HepG2 (cell line): Measurements from ENCODE around the gene MEPCE. TPM values are rescaled to one million over a fixed set of nuclear protein-coding genes. Genes with fewer than 3 reads are reported as not detected.
"Not testable (repeated sequence)": the region's sequence is repeated elsewhere in the genome, so short reads cannot be mapped to it uniquely, and the experiment has no call there.

Experiments used
- ATAC-seq: fragments of 200-7000 bp; cut with Tn5 transposase; 3 replicates; pipeline ENCODE4 v1.9.1; 2020; ENCODE audit warnings: mild to moderate bottlenecking, moderate library complexity
- BruUV-seq: library from RNA; stranded (reverse); fragments of 400-500 nt; replicated peaks from 2 replicates; lab custom pipeline; 2021; lab: Mats Ljungman, UMichigan
- CTCF ChIA-PET: fragments of 300-600 bp; formaldehyde crosslinking; extraction: SDS; loops from one replicate; lab custom pipeline; 2021; ENCODE audit warnings: low total read pairs, inconsistent platforms, low intra/inter-chr PET ratio; lab: Yijun Ruan, JAX
- POLR2A ChIA-PET: fragments of 350-600 bp; sonication (Branson Sonifier 250); formaldehyde crosslinking; loops from one replicate; lab custom pipeline; 2020; ENCODE audit warnings: antibody characterized with exemption, inconsistent platforms; lab: Yijun Ruan, JAX
- DNase-seq: peaks from one replicate; pipeline ENCODE4 v3.0.0-alpha.2; 2015; ENCODE audit warnings: low spot score
- FAIRE-seq: peaks from 3 replicates; lab custom pipeline; 2011; peaks lifted over from hg19 to GRCh38; lab: Jason Lieb, UNC
- H2AFZ ChIP-seq: one replicate; pipeline ENCODE4 v1.6.1; 2011; ENCODE audit warnings: low read length, inconsistent platforms
- H3K27ac ChIP-seq: fragments of 300-600 bp; 3 replicates; pipeline ENCODE4 v1.8.0; 2011; ENCODE audit warnings: mixed run types, mild to moderate bottlenecking, mixed read lengths, low read length, inconsistent platforms; ENCODE audit not compliant: insufficient read depth; ENCODE audit errors: extremely low read length
- H3K27me3 ChIP-seq, 2 experiments: fragments of 200-600 bp in 1 of 2; 2 replicates in 1 of 2; 3 replicates in 1 of 2; pipeline versions ENCODE4 v1.6.0 to v1.8.0; 2011; ENCODE audit warnings: low read length in 2 of 2, mild to moderate bottlenecking in 2 of 2, moderate library complexity in 2 of 2, inconsistent platforms in 1 of 2; ENCODE audit not compliant: insufficient read depth in 2 of 2, control insufficient read depth in 1 of 2
- H3K36me3 ChIP-seq, 2 experiments: fragments of 200-600 bp in 1 of 2; replicated peaks in 1 of 2; 2 replicates in 1 of 2; 3 replicates in 1 of 2; pipeline versions ENCODE4 v1.5.1 to v1.8.0; 2011; ENCODE audit warnings: low read length in 2 of 2, inconsistent platforms in 1 of 2; ENCODE audit not compliant: insufficient read depth in 2 of 2, control insufficient read depth in 1 of 2
- H3K4me1 ChIP-seq: 2 replicates; pipeline ENCODE4 v1.5.1; 2012; ENCODE audit warnings: low read length, inconsistent platforms; ENCODE audit not compliant: insufficient read depth
- H3K4me2 ChIP-seq: 2 replicates; pipeline ENCODE4 v1.6.0; 2011; ENCODE audit warnings: low read depth, low read length, inconsistent platforms
- H3K4me3 ChIP-seq, 3 experiments: fragments of 200-600 bp in 1 of 3; sonication (generic), shearing (Covaris generic) in 1 of 3; replicated peaks in 1 of 3; 2 replicates each; pipeline ENCODE4 v1.5.1; 2011 to 2016; ENCODE audit warnings: low read length in 3 of 3, inconsistent platforms in 2 of 3, low read depth in 2 of 3, mild to moderate bottlenecking in 2 of 3, control low read depth in 1 of 3, mixed read lengths in 1 of 3; ENCODE audit not compliant: insufficient read depth in 1 of 3
- H3K79me2 ChIP-seq: one replicate; pipeline ENCODE4 v1.6.1; 2011; ENCODE audit warnings: low read length, inconsistent platforms; ENCODE audit not compliant: insufficient read depth
- H3K9ac ChIP-seq: 2 replicates; pipeline ENCODE4 v1.6.0; 2011; ENCODE audit warnings: mild to moderate bottlenecking, low read depth, low read length, inconsistent platforms; ENCODE audit not compliant: insufficient read depth
- H3K9me3 ChIP-seq: 2 replicates; pipeline ENCODE4 v1.5.1; 2012; ENCODE audit warnings: mild to moderate bottlenecking, low read length
- H4K20me1 ChIP-seq: 2 replicates; pipeline ENCODE4 v1.6.0; 2011; ENCODE audit warnings: inconsistent platforms, mild to moderate bottlenecking, low read length, moderate library complexity; ENCODE audit not compliant: insufficient read depth
- ARID2 ChIP-seq: sonication (generic); formaldehyde crosslinking; IDR thresholded peaks from 2 replicates; pipeline ENCODE4 v1.8.1; 2022; ENCODE audit warnings: mild to moderate bottlenecking, missing genetic modification reagents, borderline replicate concordance
- ARID4A ChIP-seq: sonication (generic); formaldehyde crosslinking; IDR thresholded peaks from 2 replicates; pipeline ENCODE4 v1.5.0; 2020; ENCODE audit warnings: mild to moderate bottlenecking, missing genetic modification reagents, borderline replicate concordance
- DRAP1 ChIP-seq: IDR thresholded peaks from 2 replicates; pipeline ENCODE4 v1.6.1; 2016; ENCODE audit warnings: missing genetic modification reagents, missing compliant biosample characterization
- FOXO4 ChIP-seq: sonication (generic); formaldehyde crosslinking; conservative IDR thresholded peaks from 2 replicates; pipeline ENCODE4 v1.8.1; 2023; ENCODE audit warnings: missing genetic modification reagents
- MAFF ChIP-seq: IDR thresholded peaks from 2 replicates; pipeline ENCODE4 v1.6.1; 2011; ENCODE audit warnings: low read depth, low read length, improper control_type of control experiment
- NFYB ChIP-seq: sonication (generic); formaldehyde crosslinking; IDR thresholded peaks from 2 replicates; pipeline ENCODE4 v1.4.0; 2020; ENCODE audit warnings: missing genetic modification reagents
- NFYC ChIP-seq: IDR thresholded peaks from 2 replicates; pipeline ENCODE4 v1.6.1; 2016; ENCODE audit warnings: missing genetic modification reagents, missing compliant biosample characterization
- PHF21A ChIP-seq: sonication (generic); formaldehyde crosslinking; IDR thresholded peaks from 2 replicates; pipeline ENCODE4 v1.5.0; 2020; ENCODE audit warnings: mild to moderate bottlenecking, missing genetic modification reagents
- POLR2A ChIP-seq, 2 experiments: IDR thresholded peaks; 2 replicates each; pipeline ENCODE4 v1.6.1; 2011; ENCODE audit warnings: low read depth in 2 of 2, low read length in 2 of 2, mild to moderate bottlenecking in 1 of 2, moderate library complexity in 1 of 2; ENCODE audit not compliant: insufficient read depth in 1 of 2
- POLR2AphosphoS5 ChIP-seq: IDR thresholded peaks from 2 replicates; pipeline ENCODE4 v1.6.1; 2012; ENCODE audit warnings: low read depth, low read length
- POLR2G ChIP-seq: fragments of 200-400 bp; formaldehyde crosslinking; IDR thresholded peaks from 2 replicates; pipeline ENCODE4 v1.6.1; 2018; ENCODE audit warnings: mild to moderate bottlenecking, low read depth, low read length, moderate library complexity
- REPIN1 ChIP-seq: sonication (generic); formaldehyde crosslinking; IDR thresholded peaks from 2 replicates; pipeline ENCODE4 v1.8.0; 2022; ENCODE audit warnings: missing genetic modification reagents, low read depth, mild to moderate bottlenecking, borderline replicate concordance
- SAP130 ChIP-seq: IDR thresholded peaks from 2 replicates; pipeline ENCODE4 v1.6.1; 2016; ENCODE audit warnings: low read depth
- SNAPC2 ChIP-seq: sonication (generic); formaldehyde crosslinking; IDR thresholded peaks from 2 replicates; pipeline ENCODE4 v1.8.1; 2022; ENCODE audit warnings: mild to moderate bottlenecking, missing genetic modification reagents
- TAF1 ChIP-seq: sonication (generic); formaldehyde crosslinking; IDR thresholded peaks from 2 replicates; pipeline ENCODE4 v1.4.0; 2020; ENCODE audit warnings: missing genetic modification reagents
- TARDBP ChIP-seq: sonication (generic); formaldehyde crosslinking; IDR thresholded peaks from 2 replicates; pipeline ENCODE4 v1.8.0; 2022; ENCODE audit warnings: mild to moderate bottlenecking, missing genetic modification reagents
- ZFX ChIP-seq: sonication (generic); formaldehyde crosslinking; IDR thresholded peaks from 2 replicates; pipeline ENCODE4 v1.4.0; 2020; ENCODE audit warnings: mild to moderate bottlenecking, low read depth, missing genetic modification reagents, moderate library complexity
- ZMYM4 ChIP-seq: sonication (generic); formaldehyde crosslinking; IDR thresholded peaks from 2 replicates; pipeline ENCODE4 v1.8.1; 2023; ENCODE audit warnings: mild to moderate bottlenecking, missing genetic modification reagents
- ZNF501 ChIP-seq: sonication (generic); formaldehyde crosslinking; IDR thresholded peaks from 2 replicates; pipeline ENCODE4 v1.5.1; 2020; ENCODE audit warnings: mild to moderate bottlenecking, moderate library complexity, missing genetic modification reagents
- WGBS: methylation state at CpG from one replicate; pipeline ENCODE4 v1.1.6; 2017; ENCODE audit warnings: low lambda C conversion rate; 5-methylcytosine and 5-hydroxymethylcytosine counted together
- in situ Hi-C: cut with HindIII; loops from 2 replicates; pipeline ENCODE4 v1.10.0; 2017; ENCODE audit warnings: low pct_unique_long_range_greater_than_20kb; ENCODE audit not compliant: extremely low pct_ligation_motif_present
- intact Hi-C: fragments of 100-400 bp; cut with micrococcal nuclease; formaldehyde crosslinking; loops from one replicate; pipeline ENCODE4 v1.10.0; 2022; ENCODE audit not compliant: unreplicated experiment
- polyA plus RNA-seq, 8 experiments: library from polyadenylated mRNA; depleted of rRNA in 3 of 8; stranded (reverse) in 7 of 8; unstranded in 1 of 8; fragments of >200 nt; fragmentation: Illumina TruSeq in 4 of 8; extraction: Trizol in 4 of 8; gene quantifications; 2 replicates each; pipeline versions ENCODE4 v1.2.1 to v1.2.3, GENCODE V29; 2011 to 2016; ENCODE audit warnings: low read depth in 4 of 8, missing spikeins in 1 of 8, mixed read lengths in 1 of 8; ENCODE audit not compliant: insufficient read depth in 1 of 8
- total RNA-seq, 5 experiments: library from RNA; depleted of rRNA; stranded (reverse); fragments of >200 nt; fragmentation: Illumina TruSeq; extraction: Trizol; gene quantifications; 2 replicates each; pipeline ENCODE4 v1.2.3, GENCODE V29; 2016; ENCODE audit warnings: low read depth in 1 of 5

MEPCE gene
- total and polyA plus RNA-seq, 2 of the 13 experiments (the other 11 are each of a cell fraction or from before 2014, with no cell fraction given) = 12.3 to 26.0 TPM

GRCh38 chr7:100382234-100382853 is 47.3 kb upstream of the MEPCE start:
- peak; percentile 95 for TF ChIP-seq DRAP1 (CRISPR knock-in tag)
- TF ChIP-seq ZMYM4 (CRISPR knock-in tag) = peak; percentile 79
- TF ChIP-seq ZNF501 = peak; percentile 72; the same call in 1 of the 2 replicates
- TF ChIP-seq TARDBP (CRISPR knock-in tag) = 0 out of 2 replicates have a peak, but pooled peaks have one; percentile 29
- TF ChIP-seq POLR2AphosphoS5 = peak; percentile 81
- TF ChIP-seq PHF21A (CRISPR knock-in tag) = 0 out of 2 replicates have a peak, but pooled peaks have one; percentile 24
- TF ChIP-seq POLR2G = peak; percentile 71
- TF ChIP-seq NFYB (CRISPR knock-in tag) = peak; percentile 89
- TF ChIP-seq ARID4A = peak; percentile 36; the same call in 1 of the 2 replicates
- 0 out of 2 replicates have a peak, but pooled peaks have one; percentile 50 for TF ChIP-seq ARID2
- TF ChIP-seq FOXO4 = 0 out of 2 replicates have a peak, but pooled peaks have one; percentile 13
- peak; percentile 23; the same call in 1 of the 2 replicates for TF ChIP-seq MAFF
- 0 out of 2 replicates have a peak, but pooled peaks have one; percentile 34 for TF ChIP-seq TAF1 (CRISPR knock-in tag)
- peak; percentile 38; the same call in 1 of the 2 replicates for TF ChIP-seq SAP130 (CRISPR knock-in tag)
- TF ChIP-seq SNAPC2 (CRISPR knock-in tag) = 0 out of 2 replicates have a peak, but pooled peaks have one; percentile 33
- TF ChIP-seq ZFX = peak; percentile 14; the same call in 1 of the 2 replicates
- peak; percentile 84 for TF ChIP-seq NFYC
- TF ChIP-seq POLR2A (IDR thresholded peaks at IDR 0.05; ENCODE audit: insufficient read depth in 1 of 2, low read depth in 2 of 2, low read length in 2 of 2) = peak; percentile 69 to 73; a peak in 3 of 4 replicates
- peak; percentile 25; the same call in 1 of the 2 replicates for TF ChIP-seq REPIN1 (CRISPR knock-in tag)
- H3K27ac ChIP-seq, CTCF ChIA-PET, H3K9me3 ChIP-seq, H3K36me3 ChIP-seq, H3K27me3 ChIP-seq, H3K79me2 ChIP-seq, BruUV-seq, in situ Hi-C loops, H4K20me1 ChIP-seq, intact Hi-C loops: not testable (repeated sequence)
- POLR2A ChIA-PET = interaction anchor here (0.7 to 3.0 kb wide), 16 partner anchors 8 to 291 kb away, joined by 3 to 28 read pairs (median 3); partner anchors contain the start of genes FBXO24, GNB2, LAMTOR4 and MEPCE
- ATAC-seq (peak; percentile 83), FAIRE-seq (peak; percentile 28), DNase-seq (peak; percentile 38)
- Histone ChIP-seq H3K4me1 (peaks cover 12% of the 10 kb centered on the region), H3K4me3 (peak overlapping the region; percentile 40 to 57 (median 46)), H3K9ac (peak overlapping the region; percentile 33; the same call in 1 of the 2 replicates), H2AFZ (peak overlapping the region; percentile 89), H3K4me2 (peak overlapping the region; percentile 84)
- 8% methylated on average over 7 of the region's 8 CpGs for WGBS
